Body of pancreas (tissue), 4 donors: ENCODE measurements around the gene DYNLT5. TPM values are rescaled to one million over a fixed set of nuclear protein-coding genes. Genes with fewer than 3 reads are reported as not detected.
"Not testable (repeated sequence)": the region's sequence is repeated elsewhere in the genome, so short reads cannot be mapped to it uniquely, and the experiment has no call there.

Source experiments
- ATAC-seq: fragments of 150-250 bp; one replicate; pipeline ENCODE4 v1.9.1; 2016
- DNase-seq, 4 donors: peaks; one replicate each; pipeline ENCODE4 v3.0.0-alpha.2; 2019
- H3K27ac ChIP-seq, 4 donors: fragments of 200-600 bp; sonication (generic); 1 replicate in 3 of 4; 2 replicates in 1 of 4; pipeline versions ENCODE4 v1.5.1 to v1.6.1; 2016 to 2019; ENCODE audit warnings: mild to moderate bottlenecking in 1 of 4, mixed read lengths in 1 of 4, moderate library complexity in 1 of 4
- H3K27me3 ChIP-seq, 2 donors: fragments of 200-600 bp; sonication (generic); one replicate each; pipeline ENCODE4 v1.6.0; 2016; ENCODE audit warnings: mild to moderate bottlenecking in 1 of 2
- H3K36me3 ChIP-seq, 2 donors: fragments of 200-600 bp; sonication (generic); replicated peaks in 1 of 2; 2 replicates each; pipeline ENCODE4 v1.5.1; 2016; ENCODE audit warnings: low read depth in 2 of 2; ENCODE audit not compliant: insufficient read depth in 1 of 2
- H3K4me1 ChIP-seq: fragments of 200-600 bp; sonication (generic); one replicate; pipeline ENCODE4 v1.6.0; 2016
- H3K4me3 ChIP-seq, 2 donors: fragments of 200-600 bp; sonication (generic); 1 replicate in 1 of 2; 2 replicates in 1 of 2; pipeline ENCODE4 v1.5.1; 2016 to 2019
- H3K9me3 ChIP-seq, 3 donors: fragments of 200-600 bp; sonication (generic); 1 replicate in 2 of 3; 2 replicates in 1 of 3; pipeline ENCODE4 v1.5.1; 2016
- CTCF ChIP-seq, 7 experiments: fragments of 450-650 bp in 4 of 7; fragments of 200-600 bp in 3 of 7; sonication (generic) in 3 of 7; IDR thresholded peaks; one replicate each; pipeline ENCODE4 v1.5.1; 2016 to 2019; ENCODE audit warnings: antibody characterized with exemption in 7 of 7
- POLR2A ChIP-seq, 3 donors: fragments of 450-650 bp; IDR thresholded peaks; one replicate each; pipeline ENCODE4 v1.6.1; 2016; ENCODE audit warnings: antibody characterized with exemption in 3 of 3, mild to moderate bottlenecking in 2 of 3
- WGBS, 2 donors: methylation state at CpG; one replicate each; pipeline ENCODE4 v1.1.5; 2017; 5-methylcytosine and 5-hydroxymethylcytosine counted together
- intact Hi-C: fragments of 100-400 bp; cut with DNase I; formaldehyde crosslinking; loops from one replicate; pipeline ENCODE4 v1.15.1; 2023
- total RNA-seq, 2 donors: library from RNA; depleted of rRNA; stranded (reverse); fragments of >200 nt; gene quantifications; one replicate each; pipeline ENCODE4 v1.1.0, GENCODE V29; 2016

The DYNLT5 gene
- total RNA-seq, 2 donors from 2014 or later: not detected

- H3K9me3 ChIP-seq: no peaks in the 10 kb centered on the region
- H3K36me3 ChIP-seq: no peaks in the 10 kb centered on the region
- intact Hi-C loops: no loop called here
- DNase-seq: no peak
- no peak overlapping the region for H3K4me3 ChIP-seq
- H3K27ac ChIP-seq: no peak overlapping the region
- ATAC-seq: no peak
- no peaks in the 10 kb centered on the region for H3K27me3 ChIP-seq
- TF ChIP-seq CTCF (IDR thresholded peaks at IDR 0.05): no peak
- TF ChIP-seq POLR2A (IDR thresholded peaks at IDR 0.05): no peak
- H3K4me1 ChIP-seq: no peaks in the 10 kb centered on the region
- 60 to 70% methylated on average over 2 of the region's 2 CpGs for WGBS, 2 donors
Measured at GRCh38 chr1:66779475-66780078, 27.3 kb downstream of the DYNLT5 start.

GRCh38 chr1:66785800-66786199 lies 33.5 kb downstream of the DYNLT5 start:
- DNase-seq, H3K9me3 ChIP-seq, H3K27me3 ChIP-seq, intact Hi-C loops, H3K4me3 ChIP-seq, H3K27ac ChIP-seq, H3K4me1 ChIP-seq, H3K36me3 ChIP-seq, ATAC-seq: not testable (repeated sequence)
- WGBS, 2 donors: 90 to 100% methylated on average over 1 to 2 of the region's 2 CpGs

- no peaks in the 10 kb centered on the region for H3K4me1 ChIP-seq
- WGBS, 2 donors: 79 to 84% methylated on average over 4 of the region's 4 CpGs
- TF ChIP-seq CTCF (IDR thresholded peaks at IDR 0.05) (no peak), POLR2A (IDR thresholded peaks at IDR 0.05) (no peak)
Measured at GRCh38 chr1:66787641-66788040, 35.4 kb downstream of the DYNLT5 start.

GRCh38 chr1:66788231-66788939 lies 36.1 kb downstream of the DYNLT5 start:
- Histone ChIP-seq H3K27me3 (no peaks in the 10 kb centered on the region), H3K27ac (no peak overlapping the region), H3K4me3 (no peak overlapping the region), H3K36me3 (no peaks in the 10 kb centered on the region), H3K9me3 (no peaks in the 10 kb centered on the region), H3K4me1 (no peaks in the 10 kb centered on the region)
- ATAC-seq (no peak), DNase-seq (no peak)
- intact Hi-C loops: no loop called here
- 60 to 67% methylated on average over 6 of the region's 6 CpGs for WGBS, 2 donors
- TF ChIP-seq POLR2A (IDR thresholded peaks at IDR 0.05) (no peak), CTCF (IDR thresholded peaks at IDR 0.05) (no peak)

More at GRCh38 chr1:66787641-66788040, 35.4 kb downstream of the DYNLT5 start:
- Histone ChIP-seq H3K27me3 (no peaks in the 10 kb centered on the region), H3K27ac (no peak overlapping the region), H3K9me3 (no peaks in the 10 kb centered on the region), H3K4me3 (no peak overlapping the region), H3K36me3 (no peaks in the 10 kb centered on the region)
- intact Hi-C loops: no loop called here
- ATAC-seq (no peak), DNase-seq (no peak)

GRCh38 chr1:66791621-66792610 lies 39.7 kb downstream of the DYNLT5 start:
- DNase-seq (no peak), ATAC-seq (no peak)
- WGBS, 2 donors: 75 to 79% methylated on average over 5 of the region's 5 CpGs
- no peak overlapping the region for H3K27ac ChIP-seq
- no peak overlapping the region for H3K4me3 ChIP-seq
- no peaks in the 10 kb centered on the region for H3K36me3 ChIP-seq
- intact Hi-C loops: no loop called here
- H3K4me1 ChIP-seq: no peaks in the 10 kb centered on the region
- no peaks in the 10 kb centered on the region for H3K9me3 ChIP-seq
- no peaks in the 10 kb centered on the region for H3K27me3 ChIP-seq
- TF ChIP-seq CTCF (IDR thresholded peaks at IDR 0.05) (no peak), POLR2A (IDR thresholded peaks at IDR 0.05) (no peak)

- H3K36me3 ChIP-seq, H3K4me1 ChIP-seq, H3K9me3 ChIP-seq, ATAC-seq, intact Hi-C loops, H3K27me3 ChIP-seq, H3K4me3 ChIP-seq, H3K27ac ChIP-seq, DNase-seq: not testable (repeated sequence)
- WGBS, 2 donors: 68 to 88% methylated on average over 2 of the region's 2 CpGs
Measured at GRCh38 chr1:66795839-66796238, 43.6 kb downstream of the DYNLT5 start.
